ENCODE measurements around the gene LOX. TPM values are rescaled to one million over a fixed set of nuclear protein-coding genes. Genes with fewer than 3 reads are reported as not detected.

The LOX gene
- polyA plus RNA-seq, 1 donor from 2014 or later, result 0.52 TPM

- Histone ChIP-seq H3F3A (ENCODE audit: insufficient read depth, low read length, poor library complexity, severe bottlenecking) (no peaks in the 10 kb centered on the region), H3K27me3 (ENCODE audit: insufficient read depth, low read depth, low read length) (no peaks in the 10 kb centered on the region), H3K9me3 (ENCODE audit: low read length) (no peaks in the 10 kb centered on the region), H3K9me2 (ENCODE audit: insufficient read depth, low read length) (no peaks in the 10 kb centered on the region), H3K36me3 (ENCODE audit: insufficient read depth, low read length) (no peaks in the 10 kb centered on the region), H3K4me2 (ENCODE audit: low read length) (no peak overlapping the region), H3K9ac (ENCODE audit: low read length) (no peak overlapping the region), H3K4me3 (ENCODE audit: low read length) (no peak overlapping the region), H3K79me2 (replicated peaks; ENCODE audit: insufficient read depth, low read length) (no peaks in the 10 kb centered on the region), H3K27ac (ENCODE audit: low read length) (no peak overlapping the region), H4K20me1 (ENCODE audit: insufficient read depth) (no peaks in the 10 kb centered on the region), H2AFZ (ENCODE audit: low read depth, low read length) (no peak overlapping the region)
- TF ChIP-seq MXI1 (conservative IDR thresholded peaks at IDR 0.05; ENCODE audit: poor library complexity, severe bottlenecking) (no peak), SMC3 (conservative IDR thresholded peaks at IDR 0.05; ENCODE audit: poor library complexity) (no peak), REST (IDR thresholded peaks at IDR 0.05; ENCODE audit: borderline replicate concordance) (no peak), CTCF (IDR thresholded peaks at IDR 0.05; ENCODE audit: poor library complexity, severe bottlenecking) (no peak), RAD21 (conservative IDR thresholded peaks at IDR 0.05) (no peak), EP300 (conservative IDR thresholded peaks at IDR 0.05; ENCODE audit: poor library complexity, severe bottlenecking) (no peak), TAF1 (IDR thresholded peaks at IDR 0.05; ENCODE audit: low read depth) (no peak), EZH2 (IDR thresholded peaks at IDR 0.05; ENCODE audit: borderline replicate concordance, insufficient read depth, low read length, poor library complexity, severe bottlenecking) (no peak)
Observed at GRCh38 chr5:122121479-122122465, 43.7 kb upstream of the LOX start.

- H3K4me3 ChIP-seq (ENCODE audit: low read length), result no peak overlapping the region
- H3K36me3 ChIP-seq (ENCODE audit: insufficient read depth, low read length), result no peaks in the 10 kb centered on the region
- H3K9me3 ChIP-seq (ENCODE audit: low read length), result no peaks in the 10 kb centered on the region
- H3K9me2 ChIP-seq (ENCODE audit: insufficient read depth, low read length), result no peaks in the 10 kb centered on the region
- no peak overlapping the region for H3K27ac ChIP-seq (ENCODE audit: low read length)
- H3K27me3 ChIP-seq (ENCODE audit: insufficient read depth, low read depth, low read length), result no peaks in the 10 kb centered on the region
- no peaks in the 10 kb centered on the region for H4K20me1 ChIP-seq (ENCODE audit: insufficient read depth)
- no peaks in the 10 kb centered on the region for H3K79me2 ChIP-seq (replicated peaks; ENCODE audit: insufficient read depth, low read length)
- TF ChIP-seq RAD21 (conservative IDR thresholded peaks at IDR 0.05) (no peak), EZH2 (IDR thresholded peaks at IDR 0.05; ENCODE audit: borderline replicate concordance, insufficient read depth, low read length, poor library complexity, severe bottlenecking) (no peak), TAF1 (IDR thresholded peaks at IDR 0.05; ENCODE audit: low read depth) (no peak), SMC3 (conservative IDR thresholded peaks at IDR 0.05; ENCODE audit: poor library complexity) (no peak), POLR2AphosphoS5 (IDR thresholded peaks at IDR 0.05) (no peak), CTCF (IDR thresholded peaks at IDR 0.05; ENCODE audit: poor library complexity, severe bottlenecking) (no peak), EP300 (conservative IDR thresholded peaks at IDR 0.05; ENCODE audit: poor library complexity, severe bottlenecking) (no peak), MXI1 (conservative IDR thresholded peaks at IDR 0.05; ENCODE audit: poor library complexity, severe bottlenecking) (no peak), REST (IDR thresholded peaks at IDR 0.05; ENCODE audit: borderline replicate concordance) (no peak)
- no peaks in the 10 kb centered on the region for H3F3A ChIP-seq (ENCODE audit: insufficient read depth, low read length, poor library complexity, severe bottlenecking)
- H2AFZ ChIP-seq (ENCODE audit: low read depth, low read length), result no peak overlapping the region
- no peak overlapping the region for H3K4me2 ChIP-seq (ENCODE audit: low read length)
- no peak overlapping the region for H3K9ac ChIP-seq (ENCODE audit: low read length)
Observed at GRCh38 chr5:122120957-122121356, 42.9 kb upstream of the LOX start.

Data from neural cell (in vitro differentiated cells).